ENCODE measurements around the gene TUFM.
A peak's percentile ranks its signal among the peaks of the same experiment; 100 is the strongest.
"Not testable (repeated sequence)": the region's sequence is repeated elsewhere in the genome, so short reads cannot be mapped to it uniquely, and the experiment has no call there.

Gene TUFM

GRCh38 chr16:28875134-28876018 is 29.2 kb upstream of the TUFM start:
- no peak for DNase-seq (ENCODE audit: low read depth in 2 of 2)

DNA sequence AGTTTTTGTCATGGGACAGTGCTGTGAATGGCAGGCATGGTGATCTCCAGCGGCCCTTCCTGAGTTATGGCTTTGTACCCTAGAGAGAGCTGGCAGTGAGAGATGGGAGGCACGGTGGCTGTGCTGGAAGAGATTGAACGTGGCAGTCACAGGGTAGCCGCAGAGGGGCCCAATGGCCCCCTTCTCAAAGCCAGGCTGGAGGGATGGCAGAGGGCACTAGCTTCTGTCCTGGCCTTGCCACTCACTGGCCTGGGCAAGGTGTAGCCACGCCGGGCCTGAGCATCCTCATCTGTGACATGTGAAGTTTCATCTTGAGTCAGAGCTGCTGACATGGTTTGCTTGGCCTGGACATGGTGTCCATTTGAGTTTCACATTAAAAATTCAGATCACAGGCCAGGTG is 28.3 kb upstream of the TUFM start:
- DNase-seq (ENCODE audit: low read depth in 2 of 2), result no peak

- DNase-seq (ENCODE audit: low read depth in 2 of 2), result peak; percentile 35 to 51
Observed at GRCh38 chr16:28873543-28874201, 27.5 kb upstream of the TUFM start.

- no peak for DNase-seq (ENCODE audit: low read depth in 2 of 2)
Observed at GRCh38 chr16:28872952-28873351, 26.8 kb upstream of the TUFM start.

GRCh38 chr16:28869201-28869600 is 23.1 kb upstream of the TUFM start:
- no peak for DNase-seq (ENCODE audit: low read depth in 2 of 2)

DNA sequence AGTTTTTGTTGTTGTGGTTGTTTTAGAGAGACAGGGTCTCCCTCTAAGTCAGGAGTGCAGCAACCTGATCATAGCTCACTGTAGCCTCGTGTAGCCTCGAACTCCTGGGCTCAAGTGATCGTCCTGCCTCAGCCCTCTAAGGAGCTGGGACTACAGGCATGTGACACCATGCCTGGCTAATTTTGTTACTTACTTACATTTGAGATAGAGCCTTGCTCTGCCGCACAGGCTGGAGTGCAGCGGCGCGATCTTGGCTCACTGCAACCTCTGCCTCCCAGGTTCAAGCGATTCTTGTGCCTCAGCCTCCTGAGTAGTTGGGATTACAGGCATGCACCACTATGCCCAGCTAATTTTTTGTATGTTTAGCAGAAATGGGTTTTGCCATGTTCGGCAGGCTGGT is 21.5 kb upstream of the TUFM start:
- not testable (repeated sequence) for DNase-seq (ENCODE audit: low read depth in 2 of 2)

- no peak for DNase-seq (ENCODE audit: low read depth in 2 of 2)
Observed at GRCh38 chr16:28867241-28867640, 21.1 kb upstream of the TUFM start.

- DNase-seq (ENCODE audit: low read depth in 2 of 2), result no peak
Observed at GRCh38 chr16:28866454-28866804, 20.3 kb upstream of the TUFM start.

DNA sequence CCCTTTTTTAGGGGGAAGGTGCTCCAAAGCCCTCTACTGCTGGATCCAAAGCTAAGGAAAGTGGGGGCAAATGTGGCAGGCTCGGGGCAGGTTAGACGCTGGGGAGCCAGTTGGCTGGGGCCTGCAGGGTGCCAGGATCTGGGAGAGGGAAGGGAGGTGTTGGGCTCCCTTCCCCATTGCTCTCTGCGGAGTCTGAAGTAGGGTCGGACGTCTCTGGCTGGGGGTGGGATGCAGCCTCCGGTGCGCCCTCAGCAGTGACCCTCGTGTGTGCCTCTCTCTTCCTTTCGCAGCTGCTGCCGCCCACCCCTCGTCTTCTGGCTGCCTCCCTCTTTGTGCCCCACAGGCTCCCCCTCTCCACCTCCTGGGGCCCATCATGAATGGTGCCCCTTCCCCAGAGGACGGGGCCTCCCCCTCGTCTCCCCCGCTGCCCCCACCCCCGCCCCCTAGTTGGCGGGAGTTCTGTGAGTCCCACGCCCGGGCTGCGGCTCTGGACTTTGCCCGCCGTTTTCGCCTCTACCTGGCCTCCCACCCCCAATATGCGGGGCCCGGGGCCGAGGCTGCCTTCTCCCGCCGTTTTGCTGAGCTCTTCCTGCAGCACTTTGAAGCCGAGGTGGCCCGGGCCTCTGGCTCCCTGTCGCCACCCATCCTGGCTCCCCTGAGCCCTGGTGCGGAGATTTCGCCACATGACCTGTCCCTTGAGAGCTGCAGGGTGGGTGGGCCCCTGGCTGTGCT is 19.7 kb upstream of the TUFM start:
- no peak for DNase-seq (ENCODE audit: low read depth in 2 of 2)

- no peak for DNase-seq (ENCODE audit: low read depth in 2 of 2)
Observed at GRCh38 chr16:28865001-28865688, 19.0 kb upstream of the TUFM start.

DNA sequence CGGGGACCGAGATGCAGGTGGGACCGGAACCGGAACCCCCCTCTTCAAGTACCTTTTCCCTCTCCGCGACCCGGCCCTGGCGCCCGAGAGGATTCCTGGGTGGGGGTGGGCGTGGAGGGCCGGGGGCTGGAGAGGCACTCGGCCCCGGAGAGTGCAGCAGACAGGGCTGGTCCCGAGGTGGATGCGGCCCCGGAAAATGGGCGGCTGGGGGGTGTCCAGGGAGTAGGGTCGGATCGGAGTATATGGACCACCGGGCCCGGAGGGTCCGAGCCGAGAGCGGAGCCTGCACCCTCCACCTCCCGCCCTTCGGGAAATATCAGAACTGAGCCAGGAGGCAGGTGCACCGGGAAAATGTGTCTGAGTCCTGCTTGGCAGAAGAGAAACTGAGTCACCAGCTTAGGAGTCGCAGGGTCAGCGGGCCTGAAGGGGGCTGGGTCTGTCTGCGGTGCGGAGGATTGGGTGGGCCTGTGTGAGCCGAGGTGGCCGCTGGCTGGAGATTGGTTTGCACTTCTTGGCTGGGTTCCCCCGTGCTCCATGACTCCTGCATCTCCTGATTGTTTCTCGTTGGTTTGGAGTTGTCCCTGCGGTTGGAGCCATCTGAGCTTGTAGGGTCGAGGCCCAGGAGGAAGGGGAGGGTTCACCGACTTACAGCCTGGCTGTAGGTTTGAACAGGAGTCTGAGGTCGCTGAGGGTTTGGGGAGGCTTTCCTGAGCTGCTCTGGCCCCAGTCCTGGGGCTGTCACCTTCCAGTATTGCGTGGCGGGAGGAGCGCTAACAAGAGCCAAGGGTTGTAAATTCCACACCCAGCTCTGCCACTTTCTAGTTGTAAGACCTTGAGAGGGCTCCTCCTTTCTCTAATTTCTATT is 18.0 kb upstream of the TUFM start:
- DNase-seq (ENCODE audit: low read depth in 2 of 2), result no peak

DNA sequence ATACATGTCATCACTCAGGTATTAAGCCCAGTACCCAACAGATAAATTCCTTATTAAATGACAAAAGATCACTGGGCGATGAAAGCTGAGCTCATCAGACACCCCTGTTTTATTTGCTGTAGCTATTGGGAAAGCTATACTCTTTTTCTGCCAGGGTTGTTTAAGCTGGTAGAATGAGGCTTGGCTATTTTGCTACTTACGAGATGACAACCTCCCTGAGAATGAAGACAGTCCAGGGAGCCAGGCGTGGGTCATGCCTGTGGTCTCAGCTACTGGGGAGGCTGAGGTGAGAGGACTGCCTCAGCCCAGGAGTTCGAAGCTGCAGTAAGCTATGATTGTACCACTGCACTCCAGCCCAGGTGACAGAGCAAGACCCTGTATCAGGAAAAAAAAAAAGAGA is 13.2 kb upstream of the TUFM start:
- no peak for DNase-seq (ENCODE audit: low read depth in 2 of 2)

- DNase-seq (ENCODE audit: low read depth in 2 of 2), result no peak
Observed at GRCh38 chr16:28858421-28858820, 12.3 kb upstream of the TUFM start.

- DNase-seq (ENCODE audit: low read depth in 2 of 2), result no peak
Observed at GRCh38 chr16:28846933-28847273, 755 bp upstream of the TUFM start.

DNA sequence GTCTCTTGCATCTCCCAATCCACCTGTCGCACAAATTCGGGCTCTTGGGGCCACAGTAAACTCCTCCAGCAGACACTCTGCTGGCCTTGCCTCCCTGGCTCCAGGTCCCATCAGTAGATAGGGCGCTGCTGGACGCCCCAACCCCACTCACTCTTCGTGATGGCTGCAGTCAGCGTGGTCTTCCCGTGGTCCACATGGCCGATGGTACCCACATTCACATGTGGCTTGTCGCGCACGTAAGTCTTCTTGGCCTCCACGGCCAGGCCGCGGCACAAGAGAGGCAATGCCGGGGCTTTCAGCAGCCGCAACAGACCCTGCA is 428 bp downstream of the TUFM start:
- DNase-seq (ENCODE audit: low read depth in 2 of 2), result no peak

DNA sequence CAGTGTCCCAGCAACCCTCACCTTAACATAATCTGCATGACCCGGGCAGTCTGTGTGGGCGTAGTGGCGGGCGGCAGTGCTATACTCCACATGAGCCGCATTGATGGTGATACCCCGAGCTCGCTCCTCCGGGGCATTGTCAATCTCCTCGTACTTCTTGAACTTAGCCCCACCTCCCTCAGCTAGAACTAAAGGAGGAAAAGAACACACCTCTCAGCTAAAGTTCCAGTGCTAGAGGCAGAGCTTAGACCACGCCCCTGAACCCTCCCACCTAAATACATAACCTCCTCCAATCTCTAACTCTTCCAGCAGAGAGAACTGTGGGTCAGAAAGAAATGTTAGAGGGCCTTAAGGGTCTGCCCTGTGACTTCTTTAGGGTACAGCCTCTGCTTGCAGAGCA is 855 bp downstream of the TUFM start:
- DNase-seq (ENCODE audit: low read depth in 2 of 2), result peak in 1 of 2 donors; percentile 25

- DNase-seq (ENCODE audit: low read depth in 2 of 2), result no peak
Observed at GRCh38 chr16:28844226-28844885, 1.8 kb downstream of the TUFM start.

GRCh38 chr16:28843766-28844165 is 2.4 kb downstream of the TUFM start:
- no peak for DNase-seq (ENCODE audit: low read depth in 2 of 2)

DNA sequence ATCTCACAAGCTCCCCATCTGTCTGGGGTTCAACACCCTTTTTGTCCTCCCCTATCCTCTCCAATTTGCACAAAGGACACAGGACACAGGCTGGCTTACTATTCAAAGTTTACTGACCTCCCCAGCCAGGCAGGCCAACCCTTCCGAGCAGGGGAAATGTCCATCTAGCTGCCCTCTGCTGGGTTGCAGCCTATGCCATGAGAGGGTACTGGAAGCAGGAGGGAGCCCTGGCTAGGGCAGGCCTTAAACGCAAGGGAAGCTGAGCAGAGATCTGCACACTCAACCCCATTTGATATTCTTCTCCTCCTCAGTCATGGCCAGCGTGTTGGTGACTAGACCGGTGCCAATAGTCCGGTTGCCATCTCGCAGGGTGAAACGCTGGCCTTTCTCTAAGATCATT is 3.5 kb downstream of the TUFM start:
- DNase-seq (ENCODE audit: low read depth in 2 of 2), result no peak

GRCh38 chr16:28839899-28840298 is 6.2 kb downstream of the TUFM start:
- no peak for DNase-seq (ENCODE audit: low read depth in 2 of 2)
